ENCODE measurements around the gene PCGF2.
"Not testable (repeated sequence)": the region's sequence is repeated elsewhere in the genome, so short reads cannot be mapped to it uniquely, and the experiment has no call there.

The PCGF2 gene

DNA sequence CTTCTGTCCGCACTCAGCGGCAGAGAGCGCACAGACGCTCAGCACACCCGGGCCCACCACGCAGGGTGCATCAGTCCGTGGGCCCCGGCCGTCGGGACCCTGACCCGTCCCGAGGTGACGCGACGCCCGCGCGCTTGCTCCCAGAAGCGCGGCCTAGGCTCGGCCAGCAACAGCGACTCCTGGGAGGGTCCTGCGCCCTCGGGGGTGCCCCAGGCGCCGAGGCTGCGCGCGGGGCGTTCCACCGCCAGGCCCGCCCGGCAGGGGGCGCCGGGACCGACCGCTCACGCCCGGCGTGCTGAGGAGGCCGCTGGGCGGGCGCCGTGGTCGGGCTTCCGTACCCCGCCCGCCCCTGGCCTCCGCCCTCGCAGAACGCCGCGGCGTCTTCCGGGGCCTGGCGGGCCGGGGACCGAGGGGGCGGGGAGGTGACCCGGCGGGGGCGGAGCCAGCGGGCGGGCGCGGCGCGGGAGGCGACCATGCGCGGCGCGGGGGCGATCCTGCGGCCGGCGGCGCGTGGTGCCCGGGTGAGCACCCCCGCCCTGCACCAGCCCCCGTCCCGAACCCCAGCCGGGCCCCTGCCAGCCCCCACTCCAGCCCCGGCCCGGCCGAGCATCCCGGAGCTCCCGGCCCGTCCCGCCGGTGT lies 18.1 kb downstream of the PCGF2 start, which contains the start of gene CISD3:
CISD3 (plus strand) TSS at position 456 of the 640 bp plus-strand sequence; CDS start at position 474, 18 bp downstream.
- H3K4me3 ChIP-seq (ENCODE audit: low read length): peak within 1 kb of the TSS; percentile 56
- peaks cover 21% of the 10 kb centered on the region for H3K36me3 ChIP-seq (ENCODE audit: insufficient read depth, low read length)
- H3K4me1 ChIP-seq (ENCODE audit: insufficient read depth, low read length): peaks cover 16% of the 10 kb centered on the region
- H2AFZ ChIP-seq (ENCODE audit: low read depth, low read length): peak within 1 kb of the TSS; percentile 46
- no peaks in the 10 kb centered on the region for H3K27me3 ChIP-seq (ENCODE audit: insufficient read depth, low read length)
- H3K9me3 ChIP-seq (ENCODE audit: low read length): no peaks in the 10 kb centered on the region

DNA sequence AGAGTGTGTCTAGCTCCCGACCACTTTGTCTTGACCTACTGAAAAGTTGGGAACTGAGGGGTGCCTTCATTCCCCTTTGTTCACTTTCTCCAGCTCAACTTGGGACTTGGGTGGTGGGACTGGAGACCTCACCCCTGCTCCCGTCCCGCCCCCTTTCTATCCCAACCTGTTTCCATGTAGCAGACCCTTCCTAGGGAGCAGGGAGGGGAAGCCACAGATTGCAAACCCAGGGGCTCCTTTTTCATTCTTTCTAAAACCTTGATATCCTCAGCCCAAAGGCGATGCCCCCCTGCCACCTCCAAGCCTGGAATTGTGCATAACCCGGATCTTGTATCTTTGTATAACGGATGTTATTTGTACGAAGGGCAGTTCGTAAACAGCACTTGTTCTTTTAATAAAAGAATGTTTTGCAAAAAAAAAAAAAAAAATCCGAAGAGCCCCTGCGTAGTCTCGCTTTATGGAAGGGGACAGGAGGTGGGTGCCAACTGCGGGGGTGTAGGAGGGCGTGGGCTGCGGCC lies 18.7 kb downstream of the PCGF2 start:
- H3K4me1 ChIP-seq (ENCODE audit: insufficient read depth, low read length): peaks cover 16% of the 10 kb centered on the region
- H3K36me3 ChIP-seq (ENCODE audit: insufficient read depth, low read length): peaks cover 23% of the 10 kb centered on the region
- H3K9me3 ChIP-seq (ENCODE audit: low read length): no peaks in the 10 kb centered on the region
- no peaks in the 10 kb centered on the region for H3K27me3 ChIP-seq (ENCODE audit: insufficient read depth, low read length)
- H2AFZ ChIP-seq (ENCODE audit: low read depth, low read length): peak overlapping the region; percentile 46
- peak overlapping the region; percentile 56 for H3K4me3 ChIP-seq (ENCODE audit: low read length)

DNA sequence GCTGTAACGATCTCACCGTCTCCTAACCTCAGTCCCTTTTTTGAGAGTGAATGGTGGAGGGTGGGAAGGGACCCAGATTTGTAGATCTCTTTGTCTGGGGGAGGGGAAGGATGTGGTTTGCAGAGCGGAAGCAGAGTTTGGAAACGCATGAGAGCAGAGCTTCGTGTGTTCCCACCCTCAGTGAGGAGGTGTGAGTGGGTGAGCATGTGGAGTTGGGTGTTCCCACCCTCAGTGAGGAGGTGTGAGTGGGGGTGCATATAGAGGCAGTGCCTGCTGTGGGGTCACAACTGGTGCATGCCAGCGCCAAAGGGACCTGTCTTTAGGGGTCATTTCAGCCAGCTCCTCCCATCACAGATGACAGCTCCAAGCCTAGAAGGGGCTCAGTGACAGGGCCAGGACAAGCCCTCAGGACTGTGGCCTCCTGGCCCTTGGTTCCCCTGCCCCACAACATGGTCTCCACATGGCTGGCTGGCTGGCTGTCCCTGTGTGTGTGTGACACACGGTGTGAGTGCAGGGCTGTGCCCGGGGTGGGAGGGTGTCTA lies 19.8 kb downstream of the PCGF2 start:
- no peaks in the 10 kb centered on the region for H3K27me3 ChIP-seq (ENCODE audit: insufficient read depth, low read length)
- H3K4me3 ChIP-seq (ENCODE audit: low read length): no peak overlapping the region
- no peaks in the 10 kb centered on the region for H3K9me3 ChIP-seq (ENCODE audit: low read length)
- H3K4me1 ChIP-seq (ENCODE audit: insufficient read depth, low read length): peaks cover 16% of the 10 kb centered on the region
- no peak overlapping the region for H2AFZ ChIP-seq (ENCODE audit: low read depth, low read length)
- peaks cover 19% of the 10 kb centered on the region for H3K36me3 ChIP-seq (ENCODE audit: insufficient read depth, low read length)

DNA sequence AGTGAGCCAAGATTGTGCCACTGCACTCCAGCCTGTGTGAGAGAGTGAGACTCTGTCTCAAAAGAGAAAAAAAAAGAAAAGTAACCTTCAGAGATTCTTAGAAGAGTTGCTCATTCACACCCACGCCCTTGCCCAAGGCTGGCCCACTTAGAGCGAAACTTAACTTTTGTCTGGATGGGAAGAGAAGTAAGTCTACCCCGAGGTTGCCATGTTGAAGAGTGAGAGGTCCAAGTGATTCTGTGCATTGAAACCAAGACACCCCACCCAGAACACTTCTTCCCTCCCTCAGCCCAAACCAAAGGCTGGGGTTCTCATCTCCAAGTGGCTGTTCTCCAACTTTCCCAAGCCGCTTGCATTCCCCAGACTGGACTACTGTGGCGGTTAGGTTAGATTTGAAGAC lies 20.4 kb downstream of the PCGF2 start:
- Histone ChIP-seq H2AFZ (ENCODE audit: low read depth, low read length) (no peak overlapping the region), H3K9me3 (ENCODE audit: low read length) (no peaks in the 10 kb centered on the region), H3K27me3 (ENCODE audit: insufficient read depth, low read length) (no peaks in the 10 kb centered on the region), H3K4me3 (ENCODE audit: low read length) (no peak overlapping the region), H3K36me3 (ENCODE audit: insufficient read depth, low read length) (peaks cover 19% of the 10 kb centered on the region), H3K4me1 (ENCODE audit: insufficient read depth, low read length) (peaks cover 16% of the 10 kb centered on the region)

DNA sequence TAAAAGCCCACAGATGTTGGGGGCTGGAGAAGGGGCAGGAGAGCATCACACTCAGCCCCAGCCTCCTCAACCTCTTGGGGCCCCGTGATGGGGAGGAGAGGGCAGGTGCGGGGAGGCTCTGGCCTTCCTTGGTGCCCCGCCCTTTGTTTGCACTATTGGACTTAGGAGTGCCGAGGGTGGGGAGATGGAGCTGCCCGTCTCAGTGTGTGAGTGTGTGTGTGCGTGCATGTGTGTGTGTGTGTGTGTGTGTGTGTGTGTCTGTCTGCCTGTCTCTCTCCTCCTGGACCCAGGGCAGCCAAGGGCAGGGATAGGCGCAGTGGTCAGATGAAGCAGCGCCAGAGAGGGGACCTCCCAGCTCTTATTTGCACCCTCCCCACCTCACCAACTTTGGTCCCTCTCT lies 22.0 kb downstream of the PCGF2 start:
- H2AFZ ChIP-seq (ENCODE audit: low read depth, low read length); H3K4me3 ChIP-seq (ENCODE audit: low read length); H3K9me3 ChIP-seq (ENCODE audit: low read length); H3K27me3 ChIP-seq (ENCODE audit: insufficient read depth, low read length): not testable (repeated sequence)
- peaks cover 26% of the 10 kb centered on the region for H3K36me3 ChIP-seq (ENCODE audit: insufficient read depth, low read length)
- H3K4me1 ChIP-seq (ENCODE audit: insufficient read depth, low read length): peaks cover 16% of the 10 kb centered on the region

DNA sequence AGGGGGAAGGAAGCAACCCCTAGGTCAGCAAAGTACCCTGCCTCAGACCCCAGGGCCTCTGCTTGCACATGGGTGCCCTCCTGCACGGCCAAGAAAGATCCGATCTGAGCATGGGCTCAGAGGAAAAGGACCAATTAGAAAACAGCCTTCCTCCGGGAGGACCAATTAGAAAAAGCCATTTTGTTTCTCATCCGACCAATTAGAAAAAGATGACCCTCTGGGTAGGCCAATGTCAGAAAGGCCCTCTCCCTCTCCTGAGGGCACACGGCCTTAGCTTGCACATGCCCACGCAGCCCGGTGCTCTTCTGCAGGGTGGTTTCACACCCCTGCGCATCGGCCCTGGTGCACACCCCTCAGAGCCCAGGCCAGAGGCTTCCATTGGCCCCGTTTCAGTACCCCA lies 23.1 kb downstream of the PCGF2 start:
- H3K4me1 ChIP-seq (ENCODE audit: insufficient read depth, low read length): peaks cover 8% of the 10 kb centered on the region
- no peaks in the 10 kb centered on the region for H3K27me3 ChIP-seq (ENCODE audit: insufficient read depth, low read length)
- H3K36me3 ChIP-seq (ENCODE audit: insufficient read depth, low read length): peaks cover 35% of the 10 kb centered on the region
- H3K9me3 ChIP-seq (ENCODE audit: low read length): no peaks in the 10 kb centered on the region
- H3K4me3 ChIP-seq (ENCODE audit: low read length): no peak overlapping the region
- no peak overlapping the region for H2AFZ ChIP-seq (ENCODE audit: low read depth, low read length)

DNA sequence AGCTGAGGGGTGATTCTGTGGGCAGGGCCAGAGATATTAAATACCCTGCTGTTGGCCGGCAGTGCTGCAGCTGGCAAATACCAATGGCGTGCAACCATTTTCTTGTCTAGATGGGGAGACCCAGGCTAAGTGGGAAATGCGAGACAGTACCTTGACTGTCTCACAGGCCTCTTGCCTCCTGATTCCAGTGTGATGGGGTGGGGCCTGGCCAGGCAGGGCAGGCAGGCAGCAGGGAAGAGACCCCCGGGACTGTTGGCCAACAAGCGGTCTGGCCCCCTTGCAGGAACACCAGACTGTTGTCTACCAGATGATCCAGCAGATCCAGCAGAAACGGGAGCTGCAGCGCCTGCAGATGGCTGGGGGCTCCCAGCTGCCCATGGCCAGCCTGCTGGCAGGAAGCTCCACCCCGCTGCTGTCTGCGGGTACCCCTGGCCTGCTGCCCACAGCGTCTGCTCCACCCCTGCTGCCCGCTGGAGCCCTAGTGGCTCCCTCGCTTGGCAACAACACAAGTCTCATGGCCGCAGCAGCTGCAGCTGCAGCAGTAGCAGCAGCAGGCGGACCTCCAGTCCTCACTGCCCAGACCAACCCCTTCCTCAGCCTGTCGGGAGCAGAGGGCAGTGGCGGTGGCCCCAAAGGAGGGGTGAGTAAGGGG lies 23.7 kb downstream of the PCGF2 start:
- Histone ChIP-seq H2AFZ (ENCODE audit: low read depth, low read length) (no peak overlapping the region), H3K9me3 (ENCODE audit: low read length) (no peaks in the 10 kb centered on the region), H3K27me3 (ENCODE audit: insufficient read depth, low read length) (no peaks in the 10 kb centered on the region), H3K36me3 (ENCODE audit: insufficient read depth, low read length) (peaks cover 36% of the 10 kb centered on the region), H3K4me3 (ENCODE audit: low read length) (no peak overlapping the region), H3K4me1 (ENCODE audit: insufficient read depth, low read length) (peaks cover 4% of the 10 kb centered on the region)

DNA sequence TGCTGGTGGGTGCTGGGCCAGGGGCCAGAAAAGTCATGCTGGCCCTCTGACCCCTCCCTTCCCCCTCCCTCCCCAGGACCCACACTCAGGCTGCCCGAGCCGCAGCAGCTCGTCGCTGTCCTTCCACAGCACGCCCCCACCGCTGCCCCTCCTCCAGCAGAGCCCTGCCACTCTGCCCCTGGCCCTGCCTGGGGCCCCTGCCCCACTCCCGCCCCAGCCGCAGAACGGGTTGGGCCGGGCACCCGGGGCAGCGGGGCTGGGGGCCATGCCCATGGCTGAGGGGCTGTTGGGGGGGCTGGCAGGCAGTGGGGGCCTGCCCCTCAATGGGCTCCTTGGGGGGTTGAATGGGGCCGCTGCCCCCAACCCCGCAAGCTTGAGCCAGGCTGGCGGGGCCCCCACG lies 26.3 kb downstream of the PCGF2 start:
- Histone ChIP-seq H3K4me3 (ENCODE audit: low read length) (no peak overlapping the region), H3K27me3 (ENCODE audit: insufficient read depth, low read length) (no peaks in the 10 kb centered on the region), H3K36me3 (ENCODE audit: insufficient read depth, low read length) (peaks cover 57% of the 10 kb centered on the region), H2AFZ (ENCODE audit: low read depth, low read length) (no peak overlapping the region), H3K9me3 (ENCODE audit: low read length) (no peaks in the 10 kb centered on the region), H3K4me1 (ENCODE audit: insufficient read depth, low read length) (no peaks in the 10 kb centered on the region)

DNA sequence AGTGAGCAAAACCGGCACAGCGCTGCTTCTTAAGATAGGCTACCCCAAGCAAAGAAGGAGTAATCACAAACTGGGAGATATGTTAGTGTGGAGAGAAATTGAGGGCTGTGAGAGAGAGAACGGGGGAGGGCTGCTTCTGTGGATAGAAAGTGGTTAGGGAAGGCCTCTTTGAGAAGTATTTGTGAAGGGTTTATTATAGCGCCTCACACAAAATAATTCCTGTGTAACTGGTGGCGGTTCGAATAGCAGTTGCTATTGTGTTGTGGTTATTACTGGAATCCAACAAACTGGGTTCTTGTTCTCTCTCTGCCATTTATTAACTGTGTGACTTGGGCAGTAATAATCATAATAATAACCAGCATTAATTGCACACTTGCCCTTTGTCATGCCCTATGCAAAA lies 27.2 kb downstream of the PCGF2 start:
- Histone ChIP-seq H3K4me1 (ENCODE audit: insufficient read depth, low read length) (no peaks in the 10 kb centered on the region), H3K9me3 (ENCODE audit: low read length) (no peaks in the 10 kb centered on the region), H2AFZ (ENCODE audit: low read depth, low read length) (no peak overlapping the region), H3K27me3 (ENCODE audit: insufficient read depth, low read length) (no peaks in the 10 kb centered on the region), H3K36me3 (ENCODE audit: insufficient read depth, low read length) (peaks cover 64% of the 10 kb centered on the region), H3K4me3 (ENCODE audit: low read length) (no peak overlapping the region)

DNA sequence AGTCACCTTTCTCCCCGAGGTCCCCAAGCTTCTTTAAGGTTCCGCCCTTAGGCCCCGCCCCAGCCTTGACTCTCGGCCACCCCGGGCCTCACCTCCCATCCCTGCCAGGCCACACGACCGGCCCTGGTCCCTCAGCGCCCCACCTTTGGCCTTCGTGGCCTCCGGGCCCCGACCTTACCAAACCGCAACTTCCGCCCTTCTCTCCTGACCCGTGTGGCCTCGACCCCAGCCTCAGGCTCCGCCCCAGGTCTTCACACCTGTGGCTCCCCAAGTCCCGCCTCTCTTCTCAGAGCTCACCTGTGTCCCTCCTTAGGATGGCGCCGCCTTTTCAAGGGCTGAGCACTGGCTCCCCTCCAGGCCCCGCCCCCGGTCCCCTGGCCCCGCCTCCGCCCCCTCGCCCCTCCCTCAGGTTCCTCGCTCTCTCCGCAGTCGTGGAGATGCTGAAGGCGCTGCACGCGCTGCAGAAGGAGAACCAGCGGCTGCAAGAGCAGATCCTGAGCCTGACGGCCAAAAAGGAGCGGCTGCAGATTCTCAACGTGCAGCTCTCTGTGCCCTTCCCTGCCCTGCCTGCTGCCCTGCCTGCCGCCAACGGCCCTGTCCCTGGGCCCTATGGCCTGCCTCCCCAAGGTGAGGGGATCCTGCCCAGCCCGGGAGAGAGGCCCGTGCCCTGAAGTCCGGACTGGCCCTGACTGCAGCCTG lies 28.0 kb downstream of the PCGF2 start:
- no peak overlapping the region for H3K4me3 ChIP-seq (ENCODE audit: low read length)
- H2AFZ ChIP-seq (ENCODE audit: low read depth, low read length): no peak overlapping the region
- no peaks in the 10 kb centered on the region for H3K27me3 ChIP-seq (ENCODE audit: insufficient read depth, low read length)
- no peaks in the 10 kb centered on the region for H3K4me1 ChIP-seq (ENCODE audit: insufficient read depth, low read length)
- H3K36me3 ChIP-seq (ENCODE audit: insufficient read depth, low read length): peaks cover 69% of the 10 kb centered on the region
- no peaks in the 10 kb centered on the region for H3K9me3 ChIP-seq (ENCODE audit: low read length)

DNA sequence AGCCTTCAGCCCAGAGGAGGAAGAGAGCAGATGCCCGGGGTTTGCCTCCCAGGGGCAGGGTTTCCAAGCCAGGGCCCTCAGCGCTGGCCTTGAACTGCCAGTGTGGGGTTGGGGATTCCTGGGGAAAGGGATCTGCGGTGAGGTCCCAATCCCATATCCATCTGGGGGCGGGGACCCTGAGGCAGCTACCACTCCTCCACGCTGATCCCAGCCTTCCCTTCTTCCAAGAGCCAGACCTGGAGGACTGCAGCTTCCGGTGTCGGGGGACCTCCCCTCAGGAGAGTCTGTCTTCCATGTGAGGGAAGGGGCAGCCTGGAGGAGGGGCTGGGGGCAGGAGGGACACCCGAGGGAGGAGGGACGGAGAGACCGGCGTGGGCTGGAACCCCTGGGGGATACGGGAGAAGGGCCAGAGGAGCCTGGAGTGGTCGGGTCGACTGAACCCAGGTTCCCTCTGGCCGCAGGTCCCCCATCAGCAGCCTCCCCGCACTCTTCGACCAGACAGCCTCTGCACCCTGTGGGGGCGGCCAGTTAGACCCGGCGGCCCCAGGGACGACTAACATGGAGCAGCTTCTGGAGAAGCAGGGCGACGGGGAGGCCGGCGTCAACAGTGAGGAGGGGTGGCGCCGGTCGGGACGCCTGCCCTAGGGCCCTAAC lies 28.7 kb downstream of the PCGF2 start:
- no peak overlapping the region for H3K4me3 ChIP-seq (ENCODE audit: low read length)
- peaks cover 67% of the 10 kb centered on the region for H3K36me3 ChIP-seq (ENCODE audit: insufficient read depth, low read length)

DNA sequence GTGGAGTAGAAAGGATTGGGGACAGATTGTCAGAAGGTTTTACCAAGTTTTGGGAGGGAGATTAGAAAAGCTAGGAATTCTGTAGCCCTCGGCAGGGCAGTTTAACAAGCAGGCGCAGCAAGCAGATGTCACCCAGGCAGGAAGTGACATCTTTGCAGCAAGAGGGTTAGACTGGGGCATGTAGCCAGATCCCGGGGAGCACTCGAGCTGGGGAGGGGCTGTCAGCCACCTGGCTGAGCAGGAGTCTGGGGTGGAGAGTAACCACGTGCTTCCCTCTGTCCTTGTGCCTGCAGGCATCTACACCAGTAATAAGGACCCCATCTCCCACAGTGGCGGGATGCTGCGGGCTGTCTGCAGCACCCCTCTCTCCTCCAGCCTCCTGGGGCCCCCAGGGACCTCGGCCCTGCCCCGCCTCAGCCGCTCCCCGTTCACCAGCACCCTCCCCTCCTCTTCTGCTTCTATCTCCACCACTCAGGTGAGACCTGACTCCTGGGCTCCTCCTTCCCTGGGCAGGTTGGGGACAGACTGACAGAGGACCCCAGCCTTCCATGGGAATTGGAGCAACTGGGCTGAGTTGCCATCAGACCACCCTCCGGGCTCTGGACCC lies 30.9 kb downstream of the PCGF2 start:
- H3K27me3 ChIP-seq (ENCODE audit: insufficient read depth, low read length): no peaks in the 10 kb centered on the region
- no peak overlapping the region for H3K4me3 ChIP-seq (ENCODE audit: low read length)
- H2AFZ ChIP-seq (ENCODE audit: low read depth, low read length): no peak overlapping the region
- no peaks in the 10 kb centered on the region for H3K9me3 ChIP-seq (ENCODE audit: low read length)
- H3K4me1 ChIP-seq (ENCODE audit: insufficient read depth, low read length): no peaks in the 10 kb centered on the region
- peaks cover 71% of the 10 kb centered on the region for H3K36me3 ChIP-seq (ENCODE audit: insufficient read depth, low read length)

More for the DNA sequence above, 28.7 kb downstream of the PCGF2 start:
- Histone ChIP-seq H2AFZ (ENCODE audit: low read depth, low read length) (no peak overlapping the region), H3K27me3 (ENCODE audit: insufficient read depth, low read length) (no peaks in the 10 kb centered on the region), H3K9me3 (ENCODE audit: low read length) (no peaks in the 10 kb centered on the region), H3K4me1 (ENCODE audit: insufficient read depth, low read length) (no peaks in the 10 kb centered on the region)

Measured in neuron (in vitro differentiated cells).